Epithelial cell of esophagus (primary cell): ENCODE measurements around the gene HMGB4.

ENCODE experiments used
- DNase-seq: peaks from one replicate; pipeline ENCODE4 v3.0.0; 2010; ENCODE audit warnings: low read depth
- H3K4me3 ChIP-seq: 2 replicates; pipeline ENCODE4 v1.5.1; 2011; ENCODE audit warnings: mild to moderate bottlenecking, low read length, control low read depth
- TF ChIP-seq, protein P1 (sequence below): IDR thresholded peaks from 2 replicates; pipeline ENCODE4 v1.5.1; 2011; ENCODE audit warnings: low read depth, mild to moderate bottlenecking, low read length, control low read depth, inconsistent platforms; ENCODE audit not compliant: insufficient read depth; ENCODE audit errors: missing control alignments

HMGB4 gene

DNA sequence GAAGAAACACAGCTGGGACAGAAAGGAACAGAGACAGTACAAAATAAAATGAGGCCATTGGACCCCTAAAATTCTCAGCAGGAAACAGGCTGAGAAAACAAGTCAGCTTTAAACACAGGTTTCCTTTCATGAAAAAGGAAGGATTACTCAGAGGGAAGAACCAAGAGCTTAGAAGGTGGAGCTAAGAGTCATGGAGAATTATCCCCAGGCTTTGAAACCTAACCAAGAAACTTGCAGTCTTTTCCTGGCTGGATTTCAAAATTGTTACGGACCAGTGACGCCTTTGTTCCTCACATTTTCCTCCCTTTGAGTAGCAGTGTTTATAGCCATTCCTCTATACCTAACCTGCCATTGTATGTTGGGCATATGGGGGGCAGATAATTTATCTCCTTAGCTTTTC is 8.8 kb downstream of the HMGB4 start:
- H3K4me3 ChIP-seq = no peak overlapping the region
- DNase-seq = peak; percentile 3

DNA sequence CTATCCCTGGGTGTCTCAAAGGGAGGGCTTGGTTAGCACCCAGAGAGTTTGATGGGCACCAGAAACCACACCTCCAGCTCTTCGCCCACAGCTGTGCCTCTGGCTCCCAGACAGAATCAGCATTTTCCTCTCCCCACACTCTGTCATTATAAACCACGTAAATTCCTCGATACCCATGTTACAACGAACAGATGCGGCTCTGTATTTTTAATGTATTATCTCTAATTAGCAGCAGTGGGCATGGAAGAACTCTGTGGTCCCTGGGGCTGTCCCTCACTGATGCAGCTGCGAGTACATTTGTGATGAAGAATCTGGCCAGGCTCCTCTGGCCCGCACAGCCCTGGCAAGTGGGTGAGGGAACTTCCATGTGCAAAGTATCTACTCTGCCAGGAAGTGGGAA is 10.8 kb downstream of the HMGB4 start:
- no peak overlapping the region for H3K4me3 ChIP-seq
- no peak for DNase-seq
- TF ChIP-seq, protein P1, sequence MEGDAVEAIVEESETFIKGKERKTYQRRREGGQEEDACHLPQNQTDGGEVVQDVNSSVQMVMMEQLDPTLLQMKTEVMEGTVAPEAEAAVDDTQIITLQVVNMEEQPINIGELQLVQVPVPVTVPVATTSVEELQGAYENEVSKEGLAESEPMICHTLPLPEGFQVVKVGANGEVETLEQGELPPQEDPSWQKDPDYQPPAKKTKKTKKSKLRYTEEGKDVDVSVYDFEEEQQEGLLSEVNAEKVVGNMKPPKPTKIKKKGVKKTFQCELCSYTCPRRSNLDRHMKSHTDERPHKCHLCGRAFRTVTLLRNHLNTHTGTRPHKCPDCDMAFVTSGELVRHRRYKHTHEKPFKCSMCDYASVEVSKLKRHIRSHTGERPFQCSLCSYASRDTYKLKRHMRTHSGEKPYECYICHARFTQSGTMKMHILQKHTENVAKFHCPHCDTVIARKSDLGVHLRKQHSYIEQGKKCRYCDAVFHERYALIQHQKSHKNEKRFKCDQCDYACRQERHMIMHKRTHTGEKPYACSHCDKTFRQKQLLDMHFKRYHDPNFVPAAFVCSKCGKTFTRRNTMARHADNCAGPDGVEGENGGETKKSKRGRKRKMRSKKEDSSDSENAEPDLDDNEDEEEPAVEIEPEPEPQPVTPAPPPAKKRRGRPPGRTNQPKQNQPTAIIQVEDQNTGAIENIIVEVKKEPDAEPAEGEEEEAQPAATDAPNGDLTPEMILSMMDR = no peak

More for the DNA sequence above, 8.8 kb downstream of the HMGB4 start:
- TF ChIP-seq, protein P1 = no peak

DNA sequence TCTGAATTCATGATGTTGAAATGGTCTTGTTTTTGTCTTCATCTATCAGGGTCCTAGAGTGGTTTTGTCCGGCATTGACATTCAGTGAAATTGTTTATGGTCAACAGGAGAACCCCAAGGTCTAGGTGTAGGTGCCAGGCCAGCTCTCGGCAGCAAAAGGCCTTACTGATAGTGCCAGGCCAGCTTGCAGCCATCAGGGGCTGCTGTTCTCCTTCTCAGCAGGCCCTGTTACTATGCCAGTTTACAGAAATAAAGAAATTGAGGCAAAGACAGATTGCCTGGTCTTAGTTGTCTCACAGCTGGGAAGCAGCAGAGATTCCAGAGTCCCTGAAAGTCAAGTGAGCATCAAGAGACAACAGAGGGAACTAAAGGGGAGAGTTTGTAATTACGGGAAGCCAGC is 12.0 kb downstream of the HMGB4 start:
- DNase-seq = no peak
- TF ChIP-seq, protein P1 = no peak
- H3K4me3 ChIP-seq = no peak overlapping the region

DNA sequence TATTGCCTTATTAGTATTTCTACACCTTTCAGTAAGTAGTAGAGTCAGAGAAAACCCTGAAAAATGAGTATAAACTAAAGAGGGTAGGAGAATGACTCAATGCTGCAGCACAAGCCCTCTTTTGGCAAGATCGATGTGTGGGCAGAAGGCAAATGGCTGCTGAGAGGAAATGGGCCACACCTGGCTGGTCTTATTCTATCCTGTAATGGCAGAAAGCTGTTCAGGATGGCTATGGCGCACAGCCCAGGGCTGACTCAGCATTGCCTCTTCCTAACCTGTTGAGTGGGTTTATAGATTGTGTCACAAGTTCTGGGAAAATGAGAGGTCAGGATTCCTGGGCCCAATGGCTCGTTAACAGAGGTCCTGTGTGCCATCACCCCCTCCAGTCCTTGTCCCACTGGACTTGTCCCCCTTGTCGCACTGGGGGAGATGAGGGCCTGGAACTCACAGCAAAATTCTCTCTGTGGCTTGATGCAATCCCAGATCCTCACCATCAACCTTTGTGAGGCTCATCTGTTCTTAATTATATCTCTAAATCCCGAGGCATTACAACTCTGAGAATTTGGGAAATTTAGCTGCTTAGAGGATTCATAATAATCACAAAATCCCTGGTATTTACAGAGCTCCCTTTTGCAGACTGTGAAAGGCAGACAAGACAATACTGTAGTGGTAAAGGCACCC is 13.2 kb downstream of the HMGB4 start:
- TF ChIP-seq, protein P1 = no peak
- no peak overlapping the region for H3K4me3 ChIP-seq
- no peak for DNase-seq

DNA sequence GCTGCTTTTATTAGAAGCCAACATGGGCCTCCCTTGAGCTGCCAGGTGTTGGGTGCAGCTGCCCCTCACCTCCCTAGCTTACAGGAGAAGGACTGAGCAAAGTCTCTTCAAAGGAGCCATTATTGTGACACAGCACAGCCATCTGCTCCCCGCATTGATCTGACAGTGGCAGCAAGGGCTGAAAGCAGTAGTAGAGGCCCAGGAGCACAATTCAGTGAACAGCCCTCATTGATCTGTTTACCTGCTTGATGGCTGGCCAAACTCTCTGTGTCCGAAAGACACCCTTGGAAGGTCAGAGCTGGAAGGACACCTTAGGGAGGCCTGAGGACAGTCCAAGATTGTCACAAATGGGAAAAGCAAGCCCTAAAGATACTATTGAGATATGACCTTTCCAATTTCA is 14.5 kb downstream of the HMGB4 start:
- no peak for DNase-seq
- H3K4me3 ChIP-seq = no peak overlapping the region
- TF ChIP-seq, protein P1 = no peak

DNA sequence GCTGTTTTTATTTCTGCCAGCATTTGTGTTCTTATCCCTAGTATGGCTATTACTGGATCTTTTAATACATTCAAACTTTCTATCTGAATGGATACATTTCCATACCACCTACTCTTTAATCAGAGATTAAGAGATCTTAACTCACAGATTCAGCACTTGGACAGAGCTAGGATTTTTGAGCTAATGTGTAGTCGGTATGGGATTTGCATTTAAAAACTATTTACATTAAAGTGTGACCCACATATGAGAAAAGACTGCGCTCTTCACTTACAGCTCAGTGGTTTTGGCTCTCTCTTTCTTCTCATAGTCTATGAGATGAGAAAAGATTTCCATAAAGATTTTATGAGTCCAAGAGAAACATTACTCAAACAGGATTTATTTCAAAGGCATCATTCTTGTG is 16.4 kb downstream of the HMGB4 start:
- TF ChIP-seq, protein P1 = no peak
- no peak for DNase-seq

DNA sequence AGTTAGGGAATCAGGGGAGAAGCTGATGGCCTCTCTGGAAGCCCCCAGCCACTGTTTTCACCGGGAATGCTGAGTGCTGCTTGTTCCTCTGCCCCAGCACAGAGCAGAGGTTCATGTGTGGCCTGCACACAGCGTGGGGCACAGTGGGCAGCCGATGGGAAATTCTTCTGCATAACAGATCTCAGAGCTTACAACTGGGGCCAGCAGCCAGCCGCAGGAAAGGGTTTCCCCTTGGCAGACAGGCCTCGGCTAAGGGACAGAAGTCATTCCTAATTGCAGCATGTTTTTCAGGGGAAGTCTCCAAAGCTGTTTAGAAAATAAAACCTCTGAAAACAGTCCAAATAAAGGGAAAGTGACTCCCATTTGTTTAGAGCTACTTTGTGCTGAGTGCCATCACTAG is 22.6 kb downstream of the HMGB4 start:
- H3K4me3 ChIP-seq = no peak overlapping the region
- DNase-seq = no peak

More for the DNA sequence above, 16.4 kb downstream of the HMGB4 start:
- no peak overlapping the region for H3K4me3 ChIP-seq

More for the DNA sequence above, 22.6 kb downstream of the HMGB4 start:
- TF ChIP-seq, protein P1 = no peak
